Heart left ventricle (tissue), 16 donors: Measurements from ENCODE around the gene IGSF6. TPM values are rescaled to one million over a fixed set of nuclear protein-coding genes. Genes with fewer than 3 reads are reported as not detected.

Source experiments
- ATAC-seq, 4 donors: fragments of 200-7000 bp; cut with Tn5 transposase; one replicate each; pipeline ENCODE4 v1.9.1; 2020 to 2022; ENCODE audit warnings: moderate library complexity in 4 of 4, mild to moderate bottlenecking in 3 of 4, moderate number of reproducible peaks in 1 of 4
- DNase-seq, 5 donors: peaks; one replicate each; pipeline ENCODE4 v3.0.0-alpha.2; 2020
- H3K27ac ChIP-seq, 12 donors: fragments of 200-600 bp; sonication (generic) in 4 of 12; one replicate each; pipeline versions ENCODE4 v1.5.0 to v1.8.0; 2016 to 2022; ENCODE audit warnings: mild to moderate bottlenecking in 2 of 12
- H3K27me3 ChIP-seq, 9 donors: fragments of 200-600 bp; sonication (generic) in 2 of 9; one replicate each; pipeline versions ENCODE4 v1.5.1 to v1.8.0; 2016 to 2022; ENCODE audit warnings: mild to moderate bottlenecking in 3 of 9
- H3K36me3 ChIP-seq, 9 donors: fragments of 200-600 bp; sonication (generic) in 2 of 9; one replicate each; pipeline versions ENCODE4 v1.5.0 to v1.8.0; 2018 to 2022; ENCODE audit warnings: mild to moderate bottlenecking in 2 of 9
- H3K4me1 ChIP-seq, 12 donors: fragments of 200-600 bp; sonication (generic) in 4 of 12; one replicate each; pipeline versions ENCODE4 v1.5.0 to v1.8.0; 2016 to 2022; ENCODE audit warnings: mild to moderate bottlenecking in 3 of 12
- H3K4me3 ChIP-seq, 12 donors: fragments of 200-600 bp; sonication (generic) in 4 of 12; one replicate each; pipeline versions ENCODE4 v1.5.0 to v1.8.0; 2017 to 2022; ENCODE audit warnings: mild to moderate bottlenecking in 9 of 12, moderate library complexity in 4 of 12
- H3K9me3 ChIP-seq, 12 donors: fragments of 200-600 bp; sonication (generic) in 4 of 12; one replicate each; pipeline versions ENCODE4 v1.5.0 to v1.8.0; 2016 to 2022; ENCODE audit warnings: mild to moderate bottlenecking in 1 of 12
- CTCF ChIP-seq, 12 donors: fragments of 200-600 bp; sonication (generic) in 4 of 12; IDR thresholded peaks; one replicate each; pipeline versions ENCODE4 v1.5.0 to v1.8.0; 2018 to 2022; ENCODE audit warnings: antibody characterized with exemption in 12 of 12, mild to moderate bottlenecking in 5 of 12
- POLR2A ChIP-seq, 2 donors: fragments of 450-650 bp; IDR thresholded peaks; one replicate each; pipeline ENCODE4 v1.6.1; 2017; ENCODE audit warnings: antibody characterized with exemption in 2 of 2, mild to moderate bottlenecking in 2 of 2, moderate library complexity in 2 of 2
- WGBS, 4 donors: extraction: QIAGEN DNeasy Blood & Tissue Kit in 2 of 4; methylation state at CpG; one replicate each; pipeline versions ENCODE4 v1.1.5 to v1.1.7; 2013 to 2018; 5-methylcytosine and 5-hydroxymethylcytosine counted together
- intact Hi-C, 10 donors: fragments of 100-400 bp; cut with DNase I; formaldehyde crosslinking; loops; one replicate each; pipeline versions ENCODE4 v1.11.1 to v1.14.2; 2022
- polyA plus RNA-seq, 2 donors: library from polyadenylated mRNA; stranded (reverse); fragments of 200-250 nt; gene quantifications; one replicate each; pipeline ENCODE4 v1.2.3, GENCODE V29; 2013
- total RNA-seq, 9 donors: library from RNA; depleted of rRNA in 2 of 9; stranded (reverse); fragments of >200 nt in 2 of 9; fragmentation: NEBNext Ultra II Directional in 3 of 9; extraction: Animal tissue kit (Norgen Biotek cat#: 25700) in 3 of 9; gene quantifications; one replicate each; pipeline versions ENCODE4 v1.1.0 to v1.2.4, GENCODE V29; 2016 to 2023
- donor health status: ischemic (EF 13 %, LVEDD 7.1; RV severe dilation, severe dysfunction).
- donor health status: healthy with polysubstance abuse.
- donor health status: DM: no; HTN: yes; CAD: no.
- donor health status: DM: no; HTN: no; CAD: no.
- donor health status: ischemic (EF 25% LVEDD 6.9; RV normal size, moderate dysfunction).
- donor health status: ischemic (EF 25% LVEDD 5.7; RV mildly dilated, moderate dysfunction).
- donor health status: healthy.
- donor health status: DM: yes; HTN: yes; CAD: no.
- donor health status: ischemic (EF 35%, LVEDD 5.7; RV mildly dilated, moderate dysfunction).
- donor health status: nonischemic (EF 11% LVEDD 7.7; RV severe dilation, severe dysfunction).
- donor health status: DM: yes; HTN: yes; CAD: no.
- donor health status: PGD.
- donor health status: ischemic (EF 29% LVEDD 5.4; RV normal size, mild dysfunction).
- donor health status: nonischemic (EF 23%, LVEDD 6.1; RV moderate dilation, normal function).

Gene IGSF6
- total and polyA plus RNA-seq, 11 donors = 0.56 to 45.0 (median 0.99) TPM

- intact Hi-C loops = no loop called here
- peaks cover 0 to 22% (median 6%) of the 10 kb centered on the region in 9 donors for H3K27me3 ChIP-seq
- no peak overlapping the region for H3K27ac ChIP-seq
- no peaks in the 10 kb centered on the region for H3K36me3 ChIP-seq
- TF ChIP-seq CTCF (IDR thresholded peaks at IDR 0.05) = no peak
- no peak for TF ChIP-seq POLR2A (IDR thresholded peaks at IDR 0.05)
- H3K4me1 ChIP-seq = peaks cover 0 to 8% (median 0%) of the 10 kb centered on the region in 12 donors
- DNase-seq (no peak), ATAC-seq (no peak)
- 80 to 89% (median 84%) methylated on average over 3 of the region's 3 CpGs for WGBS, 4 donors
- H3K9me3 ChIP-seq = no peaks in the 10 kb centered on the region
- H3K4me3 ChIP-seq = no peak overlapping the region
These were observed 15.2 kb upstream of the IGSF6 start for GRCh38 chr16:21667575-21667974.

- Histone ChIP-seq H3K9me3 (no peaks in the 10 kb centered on the region), H3K36me3 (no peaks in the 10 kb centered on the region), H3K4me1 (peaks cover 0 to 8% (median 0%) of the 10 kb centered on the region in 12 donors), H3K27ac (no peak overlapping the region), H3K27me3 (peaks cover 0 to 22% (median 6%) of the 10 kb centered on the region in 9 donors), H3K4me3 (no peak overlapping the region)
- no peak for ATAC-seq
- DNase-seq = no peak
- intact Hi-C loops = no loop called here
- TF ChIP-seq CTCF (IDR thresholded peaks at IDR 0.05) = no peak
- TF ChIP-seq POLR2A (IDR thresholded peaks at IDR 0.05) = no peak
- 38 to 63% (median 55%) methylated on average over 3 of the region's 3 CpGs for WGBS, 4 donors
These were observed 14.4 kb upstream of the IGSF6 start for GRCh38 chr16:21666772-21667171.

- Histone ChIP-seq H3K4me3 (no peak overlapping the region), H3K27me3 (peaks cover 0 to 22% (median 6%) of the 10 kb centered on the region in 9 donors), H3K4me1 (peaks cover 0 to 10% (median 0%) of the 10 kb centered on the region in 12 donors), H3K27ac (no peak overlapping the region), H3K36me3 (no peaks in the 10 kb centered on the region), H3K9me3 (no peaks in the 10 kb centered on the region)
- DNase-seq (no peak), ATAC-seq (no peak)
- TF ChIP-seq CTCF (IDR thresholded peaks at IDR 0.05) (no peak), POLR2A (IDR thresholded peaks at IDR 0.05) (no peak)
- intact Hi-C loops = loop anchor here in 1 of 10 donors (5.0 kb wide), 1 partner anchor 47 kb away; no protein-coding TSS in a partner anchor
- WGBS, 4 donors = 93 to 95% (median 94%) methylated on average over 10 of the region's 10 CpGs
These were observed 12.5 kb upstream of the IGSF6 start for GRCh38 chr16:21664801-21665492.

DNA sequence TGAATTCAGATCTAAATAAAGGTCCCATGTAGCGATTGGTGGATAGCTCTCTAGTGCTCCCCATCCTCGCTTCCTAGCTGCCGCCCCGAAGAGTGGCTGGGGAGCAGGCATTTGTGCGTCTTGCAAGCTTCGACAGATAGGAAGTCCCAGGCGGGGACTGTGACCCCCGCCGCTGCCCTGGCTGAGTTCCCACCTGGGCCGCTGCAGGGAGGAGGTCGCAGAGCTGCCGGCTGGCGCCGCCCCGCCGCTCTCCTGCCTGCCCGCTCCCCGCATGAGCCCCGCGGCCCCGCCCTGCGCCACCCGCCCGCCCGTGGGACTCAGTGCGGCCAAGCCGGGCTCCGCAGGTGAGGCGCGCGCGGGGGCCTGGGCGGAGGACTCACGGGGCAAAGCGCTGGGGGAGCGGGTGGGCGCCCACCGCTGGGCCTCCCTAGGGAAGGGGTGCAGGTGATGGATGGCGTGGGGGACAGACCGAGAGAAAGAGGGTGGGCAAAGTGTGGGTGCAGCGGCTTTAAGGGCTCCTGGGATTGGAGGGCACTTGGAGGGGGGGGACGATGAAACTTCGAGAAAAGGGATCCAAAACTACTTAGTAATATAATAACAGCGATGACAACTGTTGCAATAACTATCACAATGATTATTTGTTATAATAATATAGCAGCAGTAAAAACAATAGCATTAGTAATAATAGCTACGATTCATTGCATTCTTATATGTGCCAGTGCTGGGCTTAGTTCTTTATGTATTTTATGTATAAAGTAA lies 11.7 kb upstream of the IGSF6 start, which contains the start of gene OTOA:
OTOA (plus strand) TSS at position 80 of the 759 bp plus-strand sequence. CDS start 14,547 bp downstream, outside the sequence.
- intact Hi-C loops = loop anchor here in 1 of 10 donors (5.0 kb wide), 1 partner anchor 48 kb away; no protein-coding TSS in a partner anchor
- peak within 1 kb of the TSS in 10 of 12 donors; percentile 20 to 54 (median 37) for H3K4me3 ChIP-seq
- TF ChIP-seq CTCF (IDR thresholded peaks at IDR 0.05) = no peak
- no peak for TF ChIP-seq POLR2A (IDR thresholded peaks at IDR 0.05)
- H3K27ac ChIP-seq = no peak within 1 kb of the TSS
- H3K9me3 ChIP-seq = no peaks in the 10 kb centered on the region
- no peaks in the 10 kb centered on the region for H3K36me3 ChIP-seq
- peaks cover 0 to 22% (median 6%) of the 10 kb centered on the region in 9 donors for H3K27me3 ChIP-seq
- WGBS, 4 donors = 12 to 22% (median 14%) methylated on average over 20 to 45 of the region's 45 CpGs
- peak in 2 of 4 donors; percentile 39 to 49 for ATAC-seq
- peaks cover 0 to 18% (median 0%) of the 10 kb centered on the region in 12 donors for H3K4me1 ChIP-seq
- no peak for DNase-seq
